IPS-NIHi11 (cell line): ENCODE measurements around the gene MAZ.

Experiments used
- DNase-seq: peaks from one replicate; pipeline ENCODE4 v3.0.0; 2012; ENCODE audit warnings: mixed read lengths, low spot score

Gene MAZ

GRCh38 chr16:29857133-29857760 lies 50.9 kb downstream of the MAZ start:
- no peak for DNase-seq

GRCh38 chr16:29858149-29858849 lies 52.0 kb downstream of the MAZ start:
- DNase-seq: no peak

DNA sequence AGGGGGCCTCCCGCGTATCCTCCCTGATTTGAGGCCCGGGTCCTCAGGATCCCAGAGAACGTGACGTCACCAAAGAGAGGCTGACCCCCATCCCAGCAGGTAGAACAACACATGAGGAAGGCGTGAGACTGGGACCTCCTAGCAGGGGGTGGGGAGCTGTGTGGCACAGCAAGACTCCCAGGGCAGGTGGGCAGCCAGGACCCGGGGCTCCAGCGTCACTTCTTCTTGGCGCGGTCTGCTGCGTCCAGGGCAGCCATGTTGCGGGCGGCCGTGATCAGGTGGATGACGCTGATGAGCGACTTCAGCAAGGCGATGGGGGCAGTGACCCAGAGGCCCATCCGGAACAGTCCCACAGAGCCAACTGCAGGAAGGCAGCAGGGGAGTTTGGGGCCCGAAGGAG lies 52.6 kb downstream of the MAZ start:
- no peak for DNase-seq

GRCh38 chr16:29860218-29860617 lies 53.9 kb downstream of the MAZ start:
- DNase-seq: no peak
